Parathyroid adenoma (tissue), 2 donors: ENCODE measurements around the gene SKIC2.
"Not testable (repeated sequence)": the region's sequence is repeated elsewhere in the genome, so short reads cannot be mapped to it uniquely, and the experiment has no call there.

ENCODE experiments used
- H2AFZ ChIP-seq: fragments of 300-600 bp; sonication (generic); one replicate; pipeline ENCODE4 v1.7.0; 2017; ENCODE audit warnings: antibody characterized with exemption, mild to moderate bottlenecking
- H3K27ac ChIP-seq: fragments of 300-600 bp; sonication (generic); one replicate; pipeline ENCODE4 v1.7.0; 2017
- H3K27me3 ChIP-seq: fragments of 300-600 bp; sonication (generic); one replicate; pipeline ENCODE4 v1.7.0; 2017; ENCODE audit warnings: low read length; ENCODE audit not compliant: control insufficient read depth, insufficient read depth
- H3K36me3 ChIP-seq: fragments of 300-600 bp; sonication (generic); one replicate; pipeline ENCODE4 v1.7.0; 2017; ENCODE audit warnings: low read length; ENCODE audit not compliant: control insufficient read depth, insufficient read depth
- H3K4me1 ChIP-seq: fragments of 300-600 bp; sonication (generic); one replicate; pipeline ENCODE4 v1.7.0; 2017; ENCODE audit warnings: control low read depth
- H3K4me2 ChIP-seq: fragments of 300-600 bp; sonication (generic); one replicate; pipeline ENCODE4 v1.7.0; 2017; ENCODE audit warnings: low read length
- H3K4me3 ChIP-seq: fragments of 300-600 bp; sonication (generic); one replicate; pipeline ENCODE4 v1.7.0; 2017; ENCODE audit warnings: low read depth, low read length
- H3K79me2 ChIP-seq: fragments of 300-600 bp; sonication (generic); one replicate; pipeline ENCODE4 v1.7.0; 2017; ENCODE audit warnings: control low read depth
- H3K9ac ChIP-seq: fragments of 300-600 bp; sonication (generic); one replicate; pipeline ENCODE4 v1.7.0; 2017; ENCODE audit warnings: mild to moderate bottlenecking
- H3K9me3 ChIP-seq: fragments of 300-600 bp; sonication (generic); one replicate; pipeline ENCODE4 v1.7.0; 2017; ENCODE audit warnings: low read length; ENCODE audit not compliant: control insufficient read depth
- TF ChIP-seq, protein P1 (sequence below): fragments of 300-600 bp; sonication (generic); IDR thresholded peaks from one replicate; pipeline ENCODE4 v1.7.0; 2017; ENCODE audit warnings: antibody characterized with exemption, mild to moderate bottlenecking
- donor health status: primary hyperparathyroidism.

SKIC2 gene

DNA sequence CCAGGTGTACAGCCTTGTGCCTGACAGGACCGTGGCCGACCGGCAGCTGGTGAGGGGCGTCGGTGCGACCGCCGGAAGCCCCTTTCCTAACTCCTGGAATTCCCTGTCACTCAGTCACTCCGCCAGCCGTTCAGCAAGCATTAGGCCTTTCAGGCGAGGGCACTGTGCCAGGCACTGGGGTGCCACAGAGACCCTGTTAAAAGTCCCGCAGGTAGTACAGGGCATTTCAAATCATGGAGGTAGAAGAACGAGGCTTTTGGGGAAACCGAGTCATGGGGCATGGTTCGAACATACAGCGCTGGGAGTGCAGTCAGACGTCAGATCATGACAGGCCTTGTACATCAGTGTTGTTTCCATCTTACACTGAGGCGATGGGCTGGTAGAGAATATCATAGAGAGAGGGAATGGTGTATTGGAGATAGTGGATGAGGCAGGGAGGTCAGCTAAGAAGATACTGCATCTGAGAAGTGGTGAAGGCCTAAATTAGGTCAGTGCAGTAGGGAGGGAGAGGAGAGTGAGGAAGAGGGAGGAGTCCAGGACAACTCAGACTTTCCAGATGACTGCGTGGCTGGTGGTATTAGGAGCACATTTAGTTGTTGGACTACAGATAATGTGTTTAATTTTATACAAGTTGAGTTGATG is 13.9 kb downstream of the SKIC2 start:
- H3K9me3 ChIP-seq = no peaks in the 10 kb centered on the region
- peak overlapping the region; percentile 95 for H3K27ac ChIP-seq
- H3K4me2 ChIP-seq = peak overlapping the region; percentile 87
- H3K79me2 ChIP-seq = peaks cover 18% of the 10 kb centered on the region
- H3K4me1 ChIP-seq = peaks cover 15% of the 10 kb centered on the region
- H3K9ac ChIP-seq = peak overlapping the region; percentile 69
- peak overlapping the region; percentile 92 for H3K4me3 ChIP-seq
- TF ChIP-seq, protein P1, sequence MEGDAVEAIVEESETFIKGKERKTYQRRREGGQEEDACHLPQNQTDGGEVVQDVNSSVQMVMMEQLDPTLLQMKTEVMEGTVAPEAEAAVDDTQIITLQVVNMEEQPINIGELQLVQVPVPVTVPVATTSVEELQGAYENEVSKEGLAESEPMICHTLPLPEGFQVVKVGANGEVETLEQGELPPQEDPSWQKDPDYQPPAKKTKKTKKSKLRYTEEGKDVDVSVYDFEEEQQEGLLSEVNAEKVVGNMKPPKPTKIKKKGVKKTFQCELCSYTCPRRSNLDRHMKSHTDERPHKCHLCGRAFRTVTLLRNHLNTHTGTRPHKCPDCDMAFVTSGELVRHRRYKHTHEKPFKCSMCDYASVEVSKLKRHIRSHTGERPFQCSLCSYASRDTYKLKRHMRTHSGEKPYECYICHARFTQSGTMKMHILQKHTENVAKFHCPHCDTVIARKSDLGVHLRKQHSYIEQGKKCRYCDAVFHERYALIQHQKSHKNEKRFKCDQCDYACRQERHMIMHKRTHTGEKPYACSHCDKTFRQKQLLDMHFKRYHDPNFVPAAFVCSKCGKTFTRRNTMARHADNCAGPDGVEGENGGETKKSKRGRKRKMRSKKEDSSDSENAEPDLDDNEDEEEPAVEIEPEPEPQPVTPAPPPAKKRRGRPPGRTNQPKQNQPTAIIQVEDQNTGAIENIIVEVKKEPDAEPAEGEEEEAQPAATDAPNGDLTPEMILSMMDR = no peak
- H3K36me3 ChIP-seq = no peaks in the 10 kb centered on the region
- H3K27me3 ChIP-seq = no peaks in the 10 kb centered on the region
- peak overlapping the region; percentile 93 for H2AFZ ChIP-seq

DNA sequence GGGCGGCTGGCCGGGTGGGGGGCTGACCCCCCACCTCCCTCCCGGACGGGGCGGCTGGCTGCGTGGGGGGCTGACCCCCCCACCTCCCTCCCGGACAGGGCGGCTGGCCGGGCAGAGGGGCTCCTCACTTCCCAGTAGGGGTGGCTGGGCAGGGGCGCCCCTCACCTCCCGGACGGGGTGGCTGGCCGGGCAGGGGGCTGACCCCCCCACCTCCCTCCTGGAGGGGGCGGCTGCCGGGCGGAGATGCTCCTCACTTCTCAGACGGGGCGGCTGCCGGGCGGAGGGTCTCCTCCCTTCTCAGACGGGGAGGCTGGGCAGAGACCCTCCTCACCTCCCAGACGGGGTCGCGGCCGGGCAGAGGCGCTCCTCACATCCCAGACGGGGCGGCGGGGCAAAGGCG is 17.1 kb downstream of the SKIC2 start:
- H3K79me2 ChIP-seq = peaks cover 18% of the 10 kb centered on the region
- not testable (repeated sequence) for H2AFZ ChIP-seq, H3K4me3 ChIP-seq, H3K27me3 ChIP-seq, H3K4me2 ChIP-seq, H3K9ac ChIP-seq, H3K36me3 ChIP-seq, H3K9me3 ChIP-seq, H3K27ac ChIP-seq
- H3K4me1 ChIP-seq = peaks cover 11% of the 10 kb centered on the region

DNA sequence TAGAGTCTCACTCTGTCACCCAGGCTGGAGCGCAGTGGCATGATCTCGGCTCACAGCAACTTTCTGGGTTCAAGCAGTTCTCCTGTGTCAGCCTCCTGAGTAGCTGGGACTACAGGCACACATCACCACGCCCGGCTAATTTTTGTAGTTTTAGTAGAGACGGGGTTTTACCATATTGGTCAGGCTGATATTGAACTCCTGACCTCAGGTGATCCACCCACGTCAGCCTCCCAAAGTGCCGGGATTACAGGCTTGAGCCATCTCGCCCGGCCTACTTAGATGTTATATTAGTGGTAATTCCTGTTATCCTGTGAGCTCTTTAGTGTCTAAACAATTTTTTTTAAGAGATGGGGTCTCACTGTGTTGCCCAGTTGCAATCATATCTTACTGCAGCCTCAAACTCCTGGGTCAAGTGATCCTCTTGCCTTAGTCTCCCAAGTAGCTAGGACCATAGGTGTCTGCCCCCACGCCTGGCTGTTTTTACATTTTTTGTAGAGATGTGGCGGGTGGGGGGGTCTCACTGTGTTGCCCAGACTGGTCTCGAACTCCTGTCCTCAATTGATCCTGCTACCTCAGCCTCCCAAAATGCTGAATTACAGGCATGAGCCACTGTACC is 18.9 kb downstream of the SKIC2 start:
- TF ChIP-seq, protein P1 = no peak
- Histone ChIP-seq H3K4me1 (peaks cover 3% of the 10 kb centered on the region), H3K27me3 (no peaks in the 10 kb centered on the region), H3K9ac (no peak overlapping the region), H3K79me2 (peaks cover 14% of the 10 kb centered on the region), H2AFZ (no peak overlapping the region), H3K36me3 (no peaks in the 10 kb centered on the region), H3K9me3 (no peaks in the 10 kb centered on the region), H3K4me2 (no peak overlapping the region), H3K4me3 (no peak overlapping the region), H3K27ac (no peak overlapping the region)

DNA sequence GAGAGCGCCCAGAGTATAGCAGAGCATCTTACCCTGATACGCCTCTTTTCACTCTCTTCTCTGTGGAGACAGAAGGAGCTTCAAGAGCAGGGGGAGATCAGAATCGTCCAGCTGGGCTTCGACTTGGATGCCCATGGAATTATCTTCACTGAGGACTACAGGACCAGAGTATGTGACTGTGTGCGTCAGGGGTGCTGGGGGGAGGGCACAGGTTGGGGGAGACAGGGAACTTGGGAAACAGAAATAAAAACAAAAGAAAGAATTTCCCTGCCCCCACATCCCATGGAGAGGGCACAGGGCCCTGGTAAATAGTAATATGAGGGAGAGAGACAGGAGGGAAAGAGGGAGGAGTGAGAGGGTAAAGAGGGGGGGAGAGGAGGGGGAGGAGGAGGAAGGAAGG is 19.9 kb downstream of the SKIC2 start:
- no peak overlapping the region for H3K27ac ChIP-seq

DNA sequence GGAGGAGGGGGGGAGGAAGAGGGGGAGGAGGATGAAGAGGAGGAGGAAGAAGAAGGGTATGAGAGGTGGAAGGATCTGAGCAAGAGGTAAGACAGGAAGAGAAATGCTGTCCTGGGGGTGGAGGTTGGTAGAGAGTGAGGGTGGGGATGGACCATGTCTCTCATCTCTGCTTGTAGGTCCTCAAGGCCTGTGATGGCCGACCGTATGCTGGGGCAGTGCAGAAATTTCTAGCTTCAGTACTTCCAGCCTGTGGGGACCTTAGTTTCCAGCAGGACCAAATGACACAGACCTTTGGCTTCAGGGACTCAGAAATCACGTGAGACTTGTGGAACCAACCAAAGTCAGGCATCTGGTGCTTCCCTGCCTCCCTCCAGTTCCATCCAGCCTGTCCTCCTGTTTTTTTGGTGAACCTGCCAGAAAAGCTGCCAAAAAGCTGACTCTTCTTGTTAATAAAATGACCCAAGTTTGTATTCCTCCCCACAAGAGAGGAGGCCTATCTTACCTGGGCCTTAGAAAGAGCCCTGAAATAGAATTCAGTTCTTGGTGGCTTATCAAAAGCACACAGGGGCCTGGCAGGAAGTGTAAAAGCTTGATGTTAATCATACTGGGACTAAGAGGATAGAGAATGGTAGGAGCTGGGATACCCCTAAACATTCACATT is 20.4 kb downstream of the SKIC2 start:
- no peak overlapping the region for H3K4me3 ChIP-seq
- H3K27ac ChIP-seq = no peak overlapping the region

More for the DNA sequence above, 19.9 kb downstream of the SKIC2 start:
- TF ChIP-seq, protein P1 = no peak
- H3K9me3 ChIP-seq = no peaks in the 10 kb centered on the region
- no peak overlapping the region for H3K9ac ChIP-seq
- H3K79me2 ChIP-seq = peaks cover 5% of the 10 kb centered on the region
- no peak overlapping the region for H2AFZ ChIP-seq
- H3K4me3 ChIP-seq = no peak overlapping the region
- no peaks in the 10 kb centered on the region for H3K36me3 ChIP-seq
- H3K4me2 ChIP-seq = no peak overlapping the region
- no peaks in the 10 kb centered on the region for H3K4me1 ChIP-seq
- no peaks in the 10 kb centered on the region for H3K27me3 ChIP-seq

DNA sequence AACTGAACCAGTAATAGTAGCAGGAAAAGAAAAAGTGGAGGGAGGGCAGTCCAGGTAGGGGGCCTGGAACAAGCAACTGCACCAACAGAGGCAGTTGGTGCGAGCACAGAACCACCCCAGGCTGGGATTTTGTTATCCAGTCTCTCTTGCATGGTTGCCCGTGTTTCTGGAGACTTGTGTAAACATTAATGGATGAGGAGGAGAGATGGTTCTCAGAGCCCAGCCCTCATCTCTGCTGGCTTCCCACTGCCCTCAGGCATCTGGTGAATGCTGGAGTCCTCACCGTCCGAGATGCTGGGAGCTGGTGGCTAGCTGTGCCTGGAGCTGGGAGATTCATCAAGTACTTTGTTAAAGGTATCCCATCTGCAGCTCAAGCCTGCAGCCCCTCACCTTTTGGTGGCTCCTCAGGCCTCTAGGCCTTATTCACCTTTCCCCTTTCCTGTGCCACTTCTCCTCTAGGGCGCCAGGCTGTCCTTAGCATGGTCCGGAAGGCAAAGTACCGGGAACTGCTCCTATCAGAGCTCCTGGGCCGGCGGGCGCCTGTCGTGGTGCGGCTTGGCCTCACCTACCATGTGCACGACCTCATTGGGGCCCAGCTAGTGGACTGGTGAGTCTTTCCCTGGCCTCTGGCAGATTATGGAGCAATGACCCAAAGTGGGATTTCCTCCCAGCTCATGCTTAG is 21.4 kb downstream of the SKIC2 start:
- H3K4me1 ChIP-seq, H3K9ac ChIP-seq, H3K27me3 ChIP-seq, H3K36me3 ChIP-seq, H3K4me3 ChIP-seq, H2AFZ ChIP-seq, H3K27ac ChIP-seq, H3K79me2 ChIP-seq, H3K4me2 ChIP-seq, H3K9me3 ChIP-seq: not testable (repeated sequence)

More for the DNA sequence above, 20.4 kb downstream of the SKIC2 start:
- Histone ChIP-seq H3K27me3 (no peaks in the 10 kb centered on the region), H3K4me1 (no peaks in the 10 kb centered on the region), H3K9me3 (no peaks in the 10 kb centered on the region), H3K9ac (no peak overlapping the region), H3K4me2 (no peak overlapping the region), H2AFZ (no peak overlapping the region), H3K79me2 (peaks cover 4% of the 10 kb centered on the region), H3K36me3 (no peaks in the 10 kb centered on the region)
- TF ChIP-seq, protein P1 = no peak

DNA sequence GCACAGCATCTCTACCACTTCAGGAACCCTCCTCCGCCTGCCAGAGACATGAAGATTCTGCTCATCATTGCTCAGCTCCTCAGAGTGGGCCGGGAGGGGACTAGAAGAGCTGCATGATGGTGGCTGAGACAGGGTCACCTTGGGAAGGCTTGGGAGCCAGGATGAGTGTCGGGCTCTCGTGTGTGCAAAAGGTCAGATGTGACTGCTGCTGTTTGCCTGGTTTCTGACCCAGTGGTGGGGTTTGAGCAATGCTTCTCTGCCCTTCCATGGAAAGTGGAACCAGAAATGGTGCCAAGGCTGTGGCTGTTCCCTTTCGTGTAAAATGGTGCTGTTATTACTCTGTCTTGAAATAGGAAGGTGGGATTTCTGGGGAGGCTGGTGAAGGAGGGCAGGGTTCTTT is 22.0 kb downstream of the SKIC2 start:
- not testable (repeated sequence) for H3K27me3 ChIP-seq, H2AFZ ChIP-seq, H3K36me3 ChIP-seq, H3K4me1 ChIP-seq, H3K9me3 ChIP-seq, H3K27ac ChIP-seq, H3K9ac ChIP-seq, H3K4me2 ChIP-seq, H3K4me3 ChIP-seq, H3K79me2 ChIP-seq
